ENCODE measurements around the gene TMEM231.

The TMEM231 gene

GRCh38 chr16:75532142-75532765 lies 23.8 kb downstream of the TMEM231 start:
- DNase-seq (ENCODE audit: low read depth): no peak
- no peak for TF ChIP-seq CTCF (IDR thresholded peaks at IDR 0.05; ENCODE audit: control insufficient read depth, extremely low read depth, insufficient read depth)
- H3K4me3 ChIP-seq (ENCODE audit: low read depth, low read length): no peak overlapping the region

GRCh38 chr16:75529959-75530358 lies 26.1 kb downstream of the TMEM231 start:
- TF ChIP-seq CTCF (IDR thresholded peaks at IDR 0.05; ENCODE audit: control insufficient read depth, extremely low read depth, insufficient read depth): no peak
- no peak for DNase-seq (ENCODE audit: low read depth)
- H3K4me3 ChIP-seq (ENCODE audit: low read depth, low read length): no peak overlapping the region

GRCh38 chr16:75529056-75529905 lies 26.8 kb downstream of the TMEM231 start:
- TF ChIP-seq CTCF (IDR thresholded peaks at IDR 0.05; ENCODE audit: control insufficient read depth, extremely low read depth, insufficient read depth): no peak
- no peak overlapping the region for H3K4me3 ChIP-seq (ENCODE audit: low read depth, low read length)
- no peak for DNase-seq (ENCODE audit: low read depth)

- no peak overlapping the region for H3K4me3 ChIP-seq (ENCODE audit: low read depth, low read length)
- DNase-seq (ENCODE audit: low read depth): no peak
- no peak for TF ChIP-seq CTCF (IDR thresholded peaks at IDR 0.05; ENCODE audit: control insufficient read depth, extremely low read depth, insufficient read depth)
Measured at GRCh38 chr16:75527825-75528299, 28.2 kb downstream of the TMEM231 start.

- TF ChIP-seq CTCF (IDR thresholded peaks at IDR 0.05; ENCODE audit: control insufficient read depth, extremely low read depth, insufficient read depth): no peak
- H3K4me3 ChIP-seq (ENCODE audit: low read depth, low read length): no peak overlapping the region
- no peak for DNase-seq (ENCODE audit: low read depth)
Measured at GRCh38 chr16:75526032-75526790, 29.8 kb downstream of the TMEM231 start.

- no peak for DNase-seq (ENCODE audit: low read depth)
- H3K4me3 ChIP-seq (ENCODE audit: low read depth, low read length): no peak overlapping the region
- TF ChIP-seq CTCF (IDR thresholded peaks at IDR 0.05; ENCODE audit: control insufficient read depth, extremely low read depth, insufficient read depth): no peak
Measured at GRCh38 chr16:75519175-75519574, 36.9 kb downstream of the TMEM231 start.

Data from LNCaP clone FGC (cell line).